GM23338 (cell line): ENCODE measurements around the gene RIOK3. TPM values are rescaled to one million over a fixed set of nuclear protein-coding genes. Genes with fewer than 3 reads are reported as not detected.

Experiments
- ATAC-seq: fragments of 200-7000 bp; cut with Tn5 transposase; 3 replicates; pipeline ENCODE4 v1.9.1; 2020
- DNase-seq: peaks from one replicate; pipeline ENCODE4 v3.0.0-alpha.2; 2015; ENCODE audit warnings: low spot score
- H2AFZ ChIP-seq: fragments of 200-600 bp; sonication (generic); 2 replicates; pipeline ENCODE4 v1.8.0; 2016; ENCODE audit warnings: antibody characterized with exemption, mild to moderate bottlenecking, moderate library complexity
- H3F3A ChIP-seq: fragments of 200-600 bp; sonication (generic); replicated peaks from 2 replicates; pipeline ENCODE4 v1.8.0; 2017; ENCODE audit warnings: antibody characterized with exemption, mixed run types, low read depth
- H3K27ac ChIP-seq: fragments of 200-600 bp; sonication (generic); 2 replicates; pipeline ENCODE4 v1.6.1; 2016; ENCODE audit warnings: low read depth
- H3K27me3 ChIP-seq: fragments of 200-600 bp; sonication (generic); 2 replicates; pipeline ENCODE4 v1.8.0; 2016; ENCODE audit warnings: mild to moderate bottlenecking, mixed run types, moderate library complexity; ENCODE audit not compliant: insufficient read depth
- H3K36me3 ChIP-seq: fragments of 200-600 bp; sonication (generic); 2 replicates; pipeline ENCODE4 v1.8.0; 2016; ENCODE audit warnings: mild to moderate bottlenecking; ENCODE audit not compliant: insufficient read depth
- H3K4me1 ChIP-seq: fragments of 200-600 bp; sonication (generic); 2 replicates; pipeline ENCODE4 v1.8.0; 2016; ENCODE audit warnings: mild to moderate bottlenecking, moderate library complexity; ENCODE audit not compliant: insufficient read depth
- H3K4me2 ChIP-seq: fragments of 200-600 bp; sonication (generic); 2 replicates; pipeline ENCODE4 v1.7.1; 2017; ENCODE audit warnings: mixed run types
- H3K4me3 ChIP-seq: fragments of 200-600 bp; sonication (generic); 2 replicates; pipeline ENCODE4 v1.6.1; 2016; ENCODE audit warnings: mixed run types
- H3K79me2 ChIP-seq: fragments of 200-600 bp; sonication (generic); replicated peaks from 2 replicates; pipeline ENCODE4 v1.8.0; 2017; ENCODE audit warnings: mild to moderate bottlenecking; ENCODE audit not compliant: insufficient read depth
- H3K9me2 ChIP-seq: fragments of 200-600 bp; sonication (generic); 2 replicates; pipeline ENCODE4 v1.8.0; 2017; ENCODE audit not compliant: insufficient read depth
- H4K20me1 ChIP-seq: fragments of 200-600 bp; sonication (generic); replicated peaks from 2 replicates; pipeline ENCODE4 v1.8.0; 2017; ENCODE audit warnings: mild to moderate bottlenecking; ENCODE audit not compliant: insufficient read depth
- H3K27ac Mint-ChIP-seq: 2 replicates; pipeline ENCODE4 v1.8.0; 2020; ENCODE audit warnings: inconsistent platforms, mild to moderate bottlenecking, moderate library complexity, mixed read lengths
- H3K27me3 Mint-ChIP-seq: 3 replicates; pipeline ENCODE4 v1.8.0; 2022; ENCODE audit warnings: low read depth, mild to moderate bottlenecking, moderate library complexity, mixed read lengths, inconsistent platforms; ENCODE audit not compliant: insufficient read depth, poor library complexity
- H3K36me3 Mint-ChIP-seq: 3 replicates; pipeline ENCODE4 v1.8.0; 2021; ENCODE audit warnings: low read depth, mild to moderate bottlenecking, inconsistent platforms, moderate library complexity, mixed read lengths
- H3K4me1 Mint-ChIP-seq: 3 replicates; pipeline ENCODE4 v1.8.0; 2020; ENCODE audit warnings: mild to moderate bottlenecking, inconsistent platforms, mixed read lengths
- H3K4me3 Mint-ChIP-seq: 3 replicates; pipeline ENCODE4 v1.8.0; 2021; ENCODE audit warnings: moderate library complexity, mild to moderate bottlenecking, inconsistent platforms, mixed read lengths
- H3K9me3 Mint-ChIP-seq: 3 replicates; pipeline ENCODE4 v1.8.0; 2020; ENCODE audit warnings: moderate library complexity, mild to moderate bottlenecking, inconsistent platforms, mixed read lengths
- CREB1 ChIP-seq: fragments of 250-450 bp; sonication (Bioruptor Pico); IDR thresholded peaks from 2 replicates; pipeline ENCODE4 v1.5.0; 2020; ENCODE audit warnings: low read depth, mild to moderate bottlenecking, moderate library complexity
- EZH2 ChIP-seq: fragments of 200-600 bp; sonication (generic); IDR thresholded peaks from one replicate; pipeline ENCODE4 v1.8.0; 2017; ENCODE audit warnings: antibody characterized with exemption, mild to moderate bottlenecking, low read depth; ENCODE audit not compliant: unreplicated experiment
- EZH2phosphoT487 ChIP-seq: fragments of 200-600 bp; sonication (generic); IDR thresholded peaks from one replicate; pipeline ENCODE4 v1.8.1; 2018; ENCODE audit warnings: antibody characterized with exemption; ENCODE audit not compliant: unreplicated experiment
- JUNB ChIP-seq: IDR thresholded peaks from one replicate; pipeline ENCODE4 v1.6.1; 2016; ENCODE audit warnings: antibody characterized with exemption; ENCODE audit not compliant: unreplicated experiment
- NANOG ChIP-seq: IDR thresholded peaks from 2 replicates; pipeline ENCODE4 v1.6.1; 2016; ENCODE audit warnings: antibody characterized with exemption, borderline replicate concordance
- POLR2AphosphoS5 ChIP-seq: IDR thresholded peaks from 2 replicates; pipeline ENCODE4 v1.6.1; 2016; ENCODE audit warnings: antibody characterized with exemption, low read depth
- ZNF114 ChIP-seq: fragments of 250-450 bp; sonication (Bioruptor Pico); IDR thresholded peaks from 2 replicates; pipeline ENCODE4 v1.5.0; 2020; ENCODE audit warnings: mild to moderate bottlenecking, moderate library complexity
- ZNF331 ChIP-seq: fragments of 250-450 bp; sonication (Bioruptor Pico); IDR thresholded peaks from 2 replicates; pipeline ENCODE4 v1.5.0; 2020; ENCODE audit warnings: low read depth, mild to moderate bottlenecking, moderate library complexity
- ZNF462 ChIP-seq: fragments of 250-450 bp; sonication (Bioruptor Pico); IDR thresholded peaks from 2 replicates; pipeline ENCODE4 v1.5.0; 2020; ENCODE audit warnings: mild to moderate bottlenecking, moderate library complexity
- polyA plus RNA-seq: library from polyadenylated mRNA; unstranded; fragments of >200 nt; fragmentation: Nextera tagmentation; extraction: Ambion mirVana; gene quantifications from 2 replicates; pipeline ENCODE4 v1.2.1, GENCODE V29; 2016
- total RNA-seq: library from RNA; depleted of rRNA; stranded (reverse); fragments of >200 nt; shearing (Covaris generic); gene quantifications from 2 replicates; pipeline ENCODE4 v1.2.3, GENCODE V29; 2014
- TF ChIP-seq, protein P1 (sequence below): IDR thresholded peaks from one replicate; pipeline ENCODE4 v1.6.1; 2018; ENCODE audit warnings: antibody characterized with exemption; ENCODE audit not compliant: unreplicated experiment
- TF ChIP-seq, protein P2 (sequence below), 2 experiments: fragments of 200-600 bp in 1 of 2; sonication (generic) in 1 of 2; conservative IDR thresholded peaks; 2 replicates each; pipeline versions ENCODE4 v1.5.1 to v1.6.1; 2016 to 2017; ENCODE audit warnings: antibody characterized with exemption in 2 of 2, low read depth in 2 of 2, mild to moderate bottlenecking in 2 of 2, moderate library complexity in 1 of 2

Gene RIOK3
- total and polyA plus RNA-seq, 2 experiments from 2014 or later: 20.8 to 22.1 TPM

GRCh38 chr18:23470620-23471387 lies 17.7 kb downstream of the RIOK3 start:
- no peaks in the 10 kb centered on the region for H3K4me1 ChIP-seq
- DNase-seq (no peak), ATAC-seq (no peak)
- no peaks in the 10 kb centered on the region for H3K79me2 ChIP-seq
- Mint-ChIP-seq H3K4me1 (no peaks in the 10 kb centered on the region), H3K27me3 (peaks cover 2% of the 10 kb centered on the region), H3K36me3 (peaks cover 39% of the 10 kb centered on the region), H3K4me3 (no peak overlapping the region), H3K27ac (no peak overlapping the region), H3K9me3 (no peaks in the 10 kb centered on the region)
- no peak overlapping the region for H2AFZ ChIP-seq
- TF ChIP-seq EZH2phosphoT487: no peak
- TF ChIP-seq ZNF114 (CRISPR knock-in tag): no peak
- no peak for TF ChIP-seq ZNF462 (CRISPR knock-in tag)
- TF ChIP-seq EZH2: no peak
- TF ChIP-seq ZNF331 (CRISPR knock-in tag): no peak
- TF ChIP-seq, protein P1, sequence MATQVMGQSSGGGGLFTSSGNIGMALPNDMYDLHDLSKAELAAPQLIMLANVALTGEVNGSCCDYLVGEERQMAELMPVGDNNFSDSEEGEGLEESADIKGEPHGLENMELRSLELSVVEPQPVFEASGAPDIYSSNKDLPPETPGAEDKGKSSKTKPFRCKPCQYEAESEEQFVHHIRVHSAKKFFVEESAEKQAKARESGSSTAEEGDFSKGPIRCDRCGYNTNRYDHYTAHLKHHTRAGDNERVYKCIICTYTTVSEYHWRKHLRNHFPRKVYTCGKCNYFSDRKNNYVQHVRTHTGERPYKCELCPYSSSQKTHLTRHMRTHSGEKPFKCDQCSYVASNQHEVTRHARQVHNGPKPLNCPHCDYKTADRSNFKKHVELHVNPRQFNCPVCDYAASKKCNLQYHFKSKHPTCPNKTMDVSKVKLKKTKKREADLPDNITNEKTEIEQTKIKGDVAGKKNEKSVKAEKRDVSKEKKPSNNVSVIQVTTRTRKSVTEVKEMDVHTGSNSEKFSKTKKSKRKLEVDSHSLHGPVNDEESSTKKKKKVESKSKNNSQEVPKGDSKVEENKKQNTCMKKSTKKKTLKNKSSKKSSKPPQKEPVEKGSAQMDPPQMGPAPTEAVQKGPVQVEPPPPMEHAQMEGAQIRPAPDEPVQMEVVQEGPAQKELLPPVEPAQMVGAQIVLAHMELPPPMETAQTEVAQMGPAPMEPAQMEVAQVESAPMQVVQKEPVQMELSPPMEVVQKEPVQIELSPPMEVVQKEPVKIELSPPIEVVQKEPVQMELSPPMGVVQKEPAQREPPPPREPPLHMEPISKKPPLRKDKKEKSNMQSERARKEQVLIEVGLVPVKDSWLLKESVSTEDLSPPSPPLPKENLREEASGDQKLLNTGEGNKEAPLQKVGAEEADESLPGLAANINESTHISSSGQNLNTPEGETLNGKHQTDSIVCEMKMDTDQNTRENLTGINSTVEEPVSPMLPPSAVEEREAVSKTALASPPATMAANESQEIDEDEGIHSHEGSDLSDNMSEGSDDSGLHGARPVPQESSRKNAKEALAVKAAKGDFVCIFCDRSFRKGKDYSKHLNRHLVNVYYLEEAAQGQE: no peak
- TF ChIP-seq, protein P2, sequence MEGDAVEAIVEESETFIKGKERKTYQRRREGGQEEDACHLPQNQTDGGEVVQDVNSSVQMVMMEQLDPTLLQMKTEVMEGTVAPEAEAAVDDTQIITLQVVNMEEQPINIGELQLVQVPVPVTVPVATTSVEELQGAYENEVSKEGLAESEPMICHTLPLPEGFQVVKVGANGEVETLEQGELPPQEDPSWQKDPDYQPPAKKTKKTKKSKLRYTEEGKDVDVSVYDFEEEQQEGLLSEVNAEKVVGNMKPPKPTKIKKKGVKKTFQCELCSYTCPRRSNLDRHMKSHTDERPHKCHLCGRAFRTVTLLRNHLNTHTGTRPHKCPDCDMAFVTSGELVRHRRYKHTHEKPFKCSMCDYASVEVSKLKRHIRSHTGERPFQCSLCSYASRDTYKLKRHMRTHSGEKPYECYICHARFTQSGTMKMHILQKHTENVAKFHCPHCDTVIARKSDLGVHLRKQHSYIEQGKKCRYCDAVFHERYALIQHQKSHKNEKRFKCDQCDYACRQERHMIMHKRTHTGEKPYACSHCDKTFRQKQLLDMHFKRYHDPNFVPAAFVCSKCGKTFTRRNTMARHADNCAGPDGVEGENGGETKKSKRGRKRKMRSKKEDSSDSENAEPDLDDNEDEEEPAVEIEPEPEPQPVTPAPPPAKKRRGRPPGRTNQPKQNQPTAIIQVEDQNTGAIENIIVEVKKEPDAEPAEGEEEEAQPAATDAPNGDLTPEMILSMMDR (conservative IDR thresholded peaks at IDR 0.05; ENCODE audit: low read depth in 2 of 2): no peak
- no peak for TF ChIP-seq POLR2AphosphoS5
- TF ChIP-seq CREB1 (CRISPR knock-in tag): no peak
- TF ChIP-seq JUNB: no peak
- no peak for TF ChIP-seq NANOG
- no peak overlapping the region for H3K4me2 ChIP-seq
- no peak overlapping the region for H3K4me3 ChIP-seq
- no peaks in the 10 kb centered on the region for H3K27me3 ChIP-seq
- H4K20me1 ChIP-seq: no peaks in the 10 kb centered on the region; the same call in none of the 2 replicates
- H3K27ac ChIP-seq: no peak overlapping the region
- H3K36me3 ChIP-seq: peaks cover 26% of the 10 kb centered on the region
- H3K9me2 ChIP-seq: no peaks in the 10 kb centered on the region
- H3F3A ChIP-seq: no peaks in the 10 kb centered on the region
